OCI-LY7 (cell line): ENCODE data around the gene ACR. TPM values are rescaled to one million over a fixed set of nuclear protein-coding genes. Genes with fewer than 3 reads are reported as not detected.
A peak's percentile ranks its signal among the peaks of the same experiment; 100 is the strongest.

Experiments used
- BruUV-seq: library from RNA; stranded (reverse); fragments of 400-500 nt; replicated peaks from 2 replicates; lab custom pipeline; 2021; lab: Mats Ljungman, UMichigan
- CTCF ChIA-PET: fragments of 300-600 bp; sonication (Branson Sonifier 250); formaldehyde crosslinking; loops from one replicate; lab custom pipeline; 2022; ENCODE audit warnings: antibody characterized with exemption; ENCODE audit not compliant: unreplicated experiment; lab: Charles Lee
- POLR2A ChIA-PET: fragments of 300-600 bp; sonication (Branson Sonifier 250); formaldehyde crosslinking; loops from one replicate; lab custom pipeline; 2022; ENCODE audit warnings: antibody characterized with exemption; lab: Charles Lee
- DNase-seq: peaks from one replicate; pipeline ENCODE4 v3.0.0-alpha.2; 2015; ENCODE audit warnings: low spot score
- H2AFZ ChIP-seq: fragments of 200-600 bp; sonication (generic), shearing (Covaris generic); 2 replicates; pipeline ENCODE4 v1.6.1; 2014; ENCODE audit warnings: mild to moderate bottlenecking, antibody characterized with exemption, low read length, moderate library complexity
- H3K27ac ChIP-seq: fragments of 200-600 bp; sonication (generic); 2 replicates; pipeline ENCODE4 v1.5.1; 2014; ENCODE audit warnings: mixed run types, low read depth, mild to moderate bottlenecking, moderate library complexity, low read length, inconsistent platforms; ENCODE audit not compliant: poor library complexity, severe bottlenecking
- H3K36me3 ChIP-seq: fragments of 200-600 bp; sonication (generic); 2 replicates; pipeline ENCODE4 v1.6.1; 2014; ENCODE audit warnings: mild to moderate bottlenecking, antibody characterized with exemption, low read length, moderate library complexity, mixed read lengths; ENCODE audit not compliant: insufficient read depth
- H3K4me1 ChIP-seq: fragments of 200-600 bp; sonication (generic); 2 replicates; pipeline ENCODE4 v1.5.1; 2014; ENCODE audit warnings: mild to moderate bottlenecking, low read length; ENCODE audit not compliant: insufficient read depth, poor library complexity, severe bottlenecking
- H3K4me2 ChIP-seq: fragments of 200-600 bp; sonication (generic); 2 replicates; pipeline ENCODE4 v1.6.1; 2014; ENCODE audit warnings: mild to moderate bottlenecking, low read length
- H3K4me3 ChIP-seq: fragments of 200-600 bp; sonication (generic); 2 replicates; pipeline ENCODE4 v1.5.1; 2014; ENCODE audit warnings: mild to moderate bottlenecking, low read depth, low read length; ENCODE audit not compliant: poor library complexity, severe bottlenecking
- H3K79me2 ChIP-seq: fragments of 200-600 bp; sonication (generic); 2 replicates; pipeline ENCODE4 v1.6.1; 2016; ENCODE audit warnings: low read depth, mild to moderate bottlenecking, low read length, moderate library complexity, mixed read lengths; ENCODE audit not compliant: insufficient read depth
- H3K9me2 ChIP-seq: fragments of 200-600 bp; sonication (generic); 2 replicates; pipeline ENCODE4 v1.6.1; 2016; ENCODE audit warnings: mild to moderate bottlenecking, low read length, mixed read lengths; ENCODE audit not compliant: insufficient read depth
- H3K9me3 ChIP-seq: fragments of 200-600 bp; sonication (generic); 2 replicates; pipeline ENCODE4 v1.6.1; 2014; ENCODE audit warnings: mild to moderate bottlenecking, mixed run types, low read length, mixed read lengths
- H4K20me1 ChIP-seq: fragments of 200-600 bp; sonication (generic); 2 replicates; pipeline ENCODE4 v1.6.1; 2014; ENCODE audit warnings: mild to moderate bottlenecking, antibody characterized with exemption, low read length, moderate library complexity, mixed read lengths; ENCODE audit not compliant: insufficient read depth
- EZH2phosphoT487 ChIP-seq: fragments of 200-600 bp; sonication (generic); IDR thresholded peaks from 2 replicates; pipeline ENCODE4 v1.6.1; 2018; ENCODE audit warnings: low read depth, borderline replicate concordance, mild to moderate bottlenecking, mixed run types, antibody characterized with exemption, low read length, moderate library complexity, mixed read lengths
- intact Hi-C: fragments of 100-400 bp; cut with micrococcal nuclease; formaldehyde crosslinking; loops from one replicate; pipeline ENCODE4 v1.10.0; 2022; ENCODE audit not compliant: unreplicated experiment
- total RNA-seq, 2 experiments: library from RNA; depleted of rRNA in 1 of 2; stranded (reverse); fragments of >200 nt in 1 of 2; shearing (Covaris generic) in 1 of 2; gene quantifications; 2 replicates each; pipeline ENCODE4 v1.2.3, GENCODE V29; 2014 to 2022
- TF ChIP-seq, protein P1 (sequence below): fragments of 200-600 bp; sonication (generic); conservative IDR thresholded peaks from 2 replicates; pipeline ENCODE4 v1.5.1; 2014; ENCODE audit warnings: mild to moderate bottlenecking, antibody characterized with exemption, low read length, moderate library complexity, mixed read lengths

Gene ACR
- total RNA-seq, 2 experiments from 2014 or later: not detected

DNA sequence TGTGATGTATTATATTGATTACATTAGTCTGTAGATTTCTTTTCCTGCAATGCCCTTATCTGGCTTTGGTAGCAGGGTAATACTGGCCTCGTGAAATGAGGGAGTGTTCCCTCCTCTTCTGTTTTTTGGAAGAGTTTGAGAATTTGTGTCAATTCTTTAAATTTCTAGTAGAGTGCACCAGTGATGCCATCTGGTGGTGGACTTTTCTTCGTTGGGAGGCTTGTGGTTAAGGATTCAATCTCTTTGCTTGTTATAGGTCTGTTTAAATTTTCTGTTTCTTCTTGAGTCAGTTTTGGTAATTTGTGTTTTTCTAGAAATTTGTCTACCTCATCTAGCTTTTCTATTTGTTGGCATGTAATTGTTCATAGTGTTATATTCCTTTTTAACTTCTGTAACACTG, 46.5 kb upstream of the ACR start:
- Histone ChIP-seq H3K79me2 (no peaks in the 10 kb centered on the region), H4K20me1 (no peaks in the 10 kb centered on the region), H3K27ac (no peak overlapping the region), H3K36me3 (no peaks in the 10 kb centered on the region), H3K4me1 (peaks cover 7% of the 10 kb centered on the region), H3K9me3 (no peaks in the 10 kb centered on the region), H3K9me2 (no peaks in the 10 kb centered on the region), H2AFZ (no peak overlapping the region), H3K4me3 (no peak overlapping the region), H3K4me2 (no peak overlapping the region)
- ChIA-PET CTCF (no interaction called here), POLR2A (interaction anchor here (0.7 kb wide), 1 partner anchor 415 kb away, joined by 5 read pairs; no protein-coding TSS in a partner anchor)
- peak; percentile 57 for DNase-seq
- no TSS peak for BruUV-seq
- no peak for TF ChIP-seq EZH2phosphoT487
- TF ChIP-seq, protein P1, sequence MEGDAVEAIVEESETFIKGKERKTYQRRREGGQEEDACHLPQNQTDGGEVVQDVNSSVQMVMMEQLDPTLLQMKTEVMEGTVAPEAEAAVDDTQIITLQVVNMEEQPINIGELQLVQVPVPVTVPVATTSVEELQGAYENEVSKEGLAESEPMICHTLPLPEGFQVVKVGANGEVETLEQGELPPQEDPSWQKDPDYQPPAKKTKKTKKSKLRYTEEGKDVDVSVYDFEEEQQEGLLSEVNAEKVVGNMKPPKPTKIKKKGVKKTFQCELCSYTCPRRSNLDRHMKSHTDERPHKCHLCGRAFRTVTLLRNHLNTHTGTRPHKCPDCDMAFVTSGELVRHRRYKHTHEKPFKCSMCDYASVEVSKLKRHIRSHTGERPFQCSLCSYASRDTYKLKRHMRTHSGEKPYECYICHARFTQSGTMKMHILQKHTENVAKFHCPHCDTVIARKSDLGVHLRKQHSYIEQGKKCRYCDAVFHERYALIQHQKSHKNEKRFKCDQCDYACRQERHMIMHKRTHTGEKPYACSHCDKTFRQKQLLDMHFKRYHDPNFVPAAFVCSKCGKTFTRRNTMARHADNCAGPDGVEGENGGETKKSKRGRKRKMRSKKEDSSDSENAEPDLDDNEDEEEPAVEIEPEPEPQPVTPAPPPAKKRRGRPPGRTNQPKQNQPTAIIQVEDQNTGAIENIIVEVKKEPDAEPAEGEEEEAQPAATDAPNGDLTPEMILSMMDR: peak; percentile 95
- intact Hi-C loops: loop anchor here (1.0 to 2.0 kb wide), 2 partner anchors 63 to 147 kb away; partner anchors contain the start of gene ARSA

- Histone ChIP-seq H3K4me2 (no peak overlapping the region), H3K4me3 (no peak overlapping the region), H3K36me3 (no peaks in the 10 kb centered on the region), H3K9me3 (no peaks in the 10 kb centered on the region), H3K9me2 (no peaks in the 10 kb centered on the region), H3K4me1 (no peaks in the 10 kb centered on the region), H3K27ac (no peak overlapping the region), H3K79me2 (no peaks in the 10 kb centered on the region), H2AFZ (no peak overlapping the region), H4K20me1 (no peaks in the 10 kb centered on the region)
- intact Hi-C loops: no loop called here
- no TSS peak for BruUV-seq
- no peak for DNase-seq
- ChIA-PET CTCF (no interaction called here), POLR2A (no interaction called here)
- TF ChIP-seq EZH2phosphoT487: no peak
These were observed 44.5 kb upstream of the ACR start for GRCh38 chr22:50693462-50693861.

- Histone ChIP-seq H3K36me3 (no peaks in the 10 kb centered on the region), H3K79me2 (no peaks in the 10 kb centered on the region), H3K4me3 (no peak overlapping the region), H2AFZ (no peak overlapping the region), H3K4me1 (no peaks in the 10 kb centered on the region), H3K9me2 (no peaks in the 10 kb centered on the region), H3K27ac (no peak overlapping the region), H3K9me3 (no peaks in the 10 kb centered on the region), H3K4me2 (no peak overlapping the region), H4K20me1 (no peaks in the 10 kb centered on the region)
- TF ChIP-seq EZH2phosphoT487: no peak
- TF ChIP-seq, protein P1: peak; percentile 37
- ChIA-PET POLR2A (no interaction called here), CTCF (interaction anchor here (1.1 kb wide), 1 partner anchor 74 kb away, joined by 4 read pairs; no protein-coding TSS in a partner anchor)
- intact Hi-C loops: no loop called here
- BruUV-seq: no TSS peak
- DNase-seq: no peak
These were observed 43.9 kb upstream of the ACR start for GRCh38 chr22:50694099-50694605.
